H9 (cell line): ENCODE measurements around the gene RAI1. TPM values are rescaled to one million over a fixed set of nuclear protein-coding genes. Genes with fewer than 3 reads are reported as not detected.

Experiments
- DNase-seq: peaks from one replicate; pipeline ENCODE4 v3.0.0-alpha.2; 2017
- H2AFZ ChIP-seq: one replicate; pipeline ENCODE4 v1.6.1; 2013; ENCODE audit warnings: mild to moderate bottlenecking, low read length, control low read depth, moderate library complexity
- H2AK5ac ChIP-seq: 2 replicates; pipeline ENCODE4 v1.6.1; 2013; ENCODE audit warnings: low read length, control low read depth, mixed read lengths; ENCODE audit not compliant: insufficient read length
- H2BK120ac ChIP-seq: one replicate; pipeline ENCODE4 v1.6.1; 2013; ENCODE audit warnings: low read depth, mild to moderate bottlenecking, low read length, control low read depth, inconsistent platforms; ENCODE audit not compliant: poor library complexity, severe bottlenecking
- H2BK12ac ChIP-seq: 2 replicates; pipeline ENCODE4 v1.6.1; 2013; ENCODE audit warnings: low read length, control low read depth, mixed read lengths, low read depth; ENCODE audit not compliant: insufficient read length
- H2BK15ac ChIP-seq: 2 replicates; pipeline ENCODE4 v1.6.1; 2013; ENCODE audit warnings: low read depth, low read length, control low read depth
- H2BK20ac ChIP-seq: one replicate; pipeline ENCODE4 v1.6.1; 2013; ENCODE audit warnings: low read depth, mild to moderate bottlenecking, low read length, control low read depth, inconsistent platforms; ENCODE audit not compliant: poor library complexity, severe bottlenecking
- H2BK5ac ChIP-seq: 2 replicates; pipeline ENCODE4 v1.6.1; 2013; ENCODE audit warnings: low read length, control low read depth, mixed read lengths; ENCODE audit not compliant: insufficient read length
- H3K14ac ChIP-seq: 2 replicates; pipeline ENCODE4 v1.6.1; 2013; ENCODE audit warnings: low read length, control low read depth; ENCODE audit not compliant: insufficient read depth
- H3K18ac ChIP-seq: 2 replicates; pipeline ENCODE4 v1.6.1; 2013; ENCODE audit warnings: low read depth, mild to moderate bottlenecking, mixed read lengths, low read length, control low read depth; ENCODE audit not compliant: insufficient read length
- H3K23ac ChIP-seq: 2 replicates; pipeline ENCODE4 v1.6.1; 2013; ENCODE audit warnings: low read length, control low read depth, mixed read lengths, low read depth; ENCODE audit not compliant: insufficient read length
- H3K23me2 ChIP-seq: 2 replicates; pipeline ENCODE4 v1.6.1; 2013; ENCODE audit warnings: low read depth, mild to moderate bottlenecking, mixed read lengths, low read length, control low read depth; ENCODE audit not compliant: insufficient read length, poor library complexity, severe bottlenecking
- H3K27ac ChIP-seq: 2 replicates; pipeline ENCODE4 v1.5.1; 2013; ENCODE audit warnings: low read length, control low read depth, mixed read lengths, low read depth; ENCODE audit not compliant: insufficient read length
- H3K27me3 ChIP-seq: 2 replicates; pipeline ENCODE4 v1.6.1; 2013; ENCODE audit warnings: low read length, control low read depth, inconsistent platforms; ENCODE audit not compliant: insufficient read depth
- H3K4ac ChIP-seq: 2 replicates; pipeline ENCODE4 v1.6.1; 2013; ENCODE audit warnings: low read depth, mild to moderate bottlenecking, control low read depth, inconsistent platforms, low read length, moderate library complexity
- H3K4me1 ChIP-seq: 2 replicates; pipeline ENCODE4 v1.6.1; 2013; ENCODE audit warnings: low read length, control low read depth, inconsistent platforms; ENCODE audit not compliant: insufficient read depth
- H3K4me2 ChIP-seq: 2 replicates; pipeline ENCODE4 v1.6.1; 2013; ENCODE audit warnings: low read length, control low read depth, mixed read lengths; ENCODE audit not compliant: insufficient read length, insufficient read depth
- H3K56ac ChIP-seq: 2 replicates; pipeline ENCODE4 v1.6.1; 2013; ENCODE audit warnings: low read depth, mild to moderate bottlenecking, mixed read lengths, low read length, control low read depth; ENCODE audit not compliant: insufficient read length
- H3K79me1 ChIP-seq: 2 replicates; pipeline ENCODE4 v1.6.1; 2013; ENCODE audit warnings: low read depth, mild to moderate bottlenecking, moderate library complexity, low read length, control low read depth, inconsistent platforms; ENCODE audit not compliant: insufficient read depth, poor library complexity, severe bottlenecking
- H3K79me2 ChIP-seq: 2 replicates; pipeline ENCODE4 v1.6.1; 2013; ENCODE audit warnings: low read length, control low read depth, inconsistent platforms; ENCODE audit not compliant: insufficient read depth
- H3K9ac ChIP-seq: 2 replicates; pipeline ENCODE4 v1.6.1; 2013; ENCODE audit warnings: low read length, control low read depth, mixed read lengths; ENCODE audit not compliant: insufficient read length; ENCODE audit errors: extremely low read depth
- H3K9me3 ChIP-seq: one replicate; pipeline ENCODE4 v1.6.1; 2013; ENCODE audit warnings: low read depth, low read length, inconsistent platforms; ENCODE audit not compliant: control insufficient read depth
- H3T11ph ChIP-seq: one replicate; pipeline ENCODE4 v1.6.1; 2013; ENCODE audit warnings: mild to moderate bottlenecking, low read length, control low read depth, inconsistent platforms
- H4K20me1 ChIP-seq: one replicate; pipeline ENCODE4 v1.6.1; 2013; ENCODE audit not compliant: control insufficient read depth, insufficient read length, insufficient read depth
- H4K5ac ChIP-seq: 2 replicates; pipeline ENCODE4 v1.6.1; 2013; ENCODE audit warnings: low read depth, mild to moderate bottlenecking, mixed read lengths, low read length, control low read depth; ENCODE audit not compliant: insufficient read length
- H4K8ac ChIP-seq: replicated peaks from 2 replicates; pipeline ENCODE4 v1.6.1; 2013; ENCODE audit warnings: low read length, control low read depth, mixed read lengths, low read depth; ENCODE audit not compliant: insufficient read length
- H4K91ac ChIP-seq: 2 replicates; pipeline ENCODE4 v1.6.1; 2013; ENCODE audit warnings: low read depth, mild to moderate bottlenecking, moderate library complexity, mixed read lengths, low read length, control low read depth; ENCODE audit not compliant: insufficient read length
- H3K27ac Mint-ChIP-seq, 3 experiments: 2 replicates in 2 of 3; 3 replicates in 1 of 3; pipeline ENCODE4 v1.8.0; 2020 to 2021; ENCODE audit warnings: mixed read lengths in 3 of 3, mild to moderate bottlenecking in 1 of 3, moderate library complexity in 1 of 3
- H3K27me3 Mint-ChIP-seq: 2 replicates; pipeline ENCODE4 v1.8.0; 2021; ENCODE audit warnings: low read depth, mild to moderate bottlenecking, moderate library complexity, mixed read lengths
- H3K36me3 Mint-ChIP-seq, 3 experiments: 2 replicates in 2 of 3; 3 replicates in 1 of 3; pipeline ENCODE4 v1.8.0; 2020 to 2021; ENCODE audit warnings: low read depth in 3 of 3, mixed read lengths in 3 of 3; ENCODE audit not compliant: insufficient read depth in 1 of 3
- H3K4me1 Mint-ChIP-seq, 2 experiments: 2 replicates each; pipeline ENCODE4 v1.8.0; 2020; ENCODE audit warnings: mixed read lengths in 2 of 2
- H3K4me3 Mint-ChIP-seq, 2 experiments: 2 replicates in 1 of 2; 3 replicates in 1 of 2; pipeline ENCODE4 v1.8.0; 2020 to 2021; ENCODE audit warnings: mild to moderate bottlenecking in 2 of 2, mixed read lengths in 2 of 2, moderate library complexity in 1 of 2
- H3K9me3 Mint-ChIP-seq, 2 experiments: 2 replicates in 1 of 2; 3 replicates in 1 of 2; pipeline ENCODE4 v1.8.0; 2020; ENCODE audit warnings: mild to moderate bottlenecking in 2 of 2, mixed read lengths in 2 of 2, moderate library complexity in 1 of 2
- WGBS: extraction: QIAGEN DNeasy Blood & Tissue Kit; methylation state at CpG from one replicate; pipeline ENCODE4 v1.1.7; 2013; ENCODE audit warnings: missing lambda C conversion rate, low lambda C conversion rate, mixed read lengths; ENCODE audit not compliant: insufficient read length; ENCODE audit errors: extremely low coverage; 5-methylcytosine and 5-hydroxymethylcytosine counted together
- total RNA-seq: library from RNA; stranded (reverse); gene quantifications from 2 replicates; pipeline ENCODE4 v1.2.1, GENCODE V29; 2021
- TF ChIP-seq, protein P1 (sequence below): fragments of 200-600 bp; sonication (generic); conservative IDR thresholded peaks from 3 replicates; pipeline ENCODE4 v1.8.0; 2021; ENCODE audit warnings: antibody characterized with exemption, mild to moderate bottlenecking

The RAI1 gene
- total RNA-seq, 1 experiment from 2014 or later: 1.5 TPM

DNA sequence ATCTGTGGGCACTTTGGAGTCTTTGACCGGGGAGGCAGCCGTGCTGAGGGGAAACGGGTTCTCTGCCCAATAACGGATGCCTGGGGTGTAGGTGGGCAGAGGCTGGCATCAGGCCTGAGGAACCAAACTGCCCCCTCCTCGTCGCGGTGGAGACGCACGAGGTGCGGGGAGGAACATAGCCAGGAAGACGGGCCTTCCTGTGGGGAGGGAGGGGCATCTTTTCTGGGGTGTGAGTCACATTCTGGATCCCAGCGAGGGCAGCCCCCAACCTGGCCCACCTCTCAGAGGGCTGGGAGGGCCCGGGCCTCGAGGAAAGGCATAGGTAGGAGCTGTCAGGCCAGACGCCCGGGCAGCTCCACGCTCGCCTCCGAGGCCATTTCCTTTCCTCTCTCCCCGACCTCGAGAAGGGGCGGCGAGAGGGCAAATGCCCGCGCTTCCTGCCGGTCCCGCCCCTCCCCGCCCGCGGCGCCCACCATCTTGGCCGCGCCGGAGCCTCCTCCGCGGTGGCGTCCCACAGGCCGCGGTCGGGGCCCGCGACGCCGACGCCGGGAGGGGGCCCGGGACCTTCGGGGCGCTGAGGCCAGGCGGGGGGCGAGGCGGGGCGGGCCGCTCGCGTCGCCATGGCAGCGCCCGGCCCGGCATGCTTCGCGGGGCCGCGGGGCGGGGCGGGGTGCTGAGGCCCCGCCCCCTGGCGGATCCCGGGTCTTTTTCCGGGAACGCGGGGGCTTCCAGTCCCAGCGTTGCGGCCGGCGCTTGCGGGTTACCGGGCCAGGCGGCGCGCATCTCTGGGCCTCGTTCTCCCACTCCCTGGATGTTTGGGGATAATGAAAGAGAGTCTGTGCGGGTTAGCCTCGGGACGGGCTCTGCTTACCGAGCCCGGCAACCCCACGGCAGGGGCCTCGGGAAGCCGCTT is 13.2 kb downstream of the RAI1 start:
- H3K79me2 ChIP-seq: no peaks in the 10 kb centered on the region
- no peaks in the 10 kb centered on the region for H3K9me3 ChIP-seq
- H3K18ac ChIP-seq: peak overlapping the region; percentile 61
- H3T11ph ChIP-seq: no peak overlapping the region
- H3K9ac ChIP-seq: no peak overlapping the region
- no peaks in the 10 kb centered on the region for H3K79me1 ChIP-seq
- H3K56ac ChIP-seq: no peak overlapping the region
- H2AK5ac ChIP-seq: no peak overlapping the region
- no peak overlapping the region for H4K91ac ChIP-seq
- H2BK15ac ChIP-seq: no peak overlapping the region
- WGBS: no CpG with 5 or more reads among the region's 90 CpGs
- H3K4me2 ChIP-seq: peak overlapping the region; percentile 43
- H3K23ac ChIP-seq: no peak overlapping the region
- no peaks in the 10 kb centered on the region for H3K9me3 Mint-ChIP-seq
- H3K27ac Mint-ChIP-seq: peak overlapping the region; percentile 77 to 95 (median 92)
- H3K27me3 ChIP-seq: peaks cover 40% of the 10 kb centered on the region
- peak overlapping the region; percentile 64 for H3K14ac ChIP-seq
- no peak overlapping the region for H3K4ac ChIP-seq
- H4K8ac ChIP-seq: no peak overlapping the region
- TF ChIP-seq, protein P1, sequence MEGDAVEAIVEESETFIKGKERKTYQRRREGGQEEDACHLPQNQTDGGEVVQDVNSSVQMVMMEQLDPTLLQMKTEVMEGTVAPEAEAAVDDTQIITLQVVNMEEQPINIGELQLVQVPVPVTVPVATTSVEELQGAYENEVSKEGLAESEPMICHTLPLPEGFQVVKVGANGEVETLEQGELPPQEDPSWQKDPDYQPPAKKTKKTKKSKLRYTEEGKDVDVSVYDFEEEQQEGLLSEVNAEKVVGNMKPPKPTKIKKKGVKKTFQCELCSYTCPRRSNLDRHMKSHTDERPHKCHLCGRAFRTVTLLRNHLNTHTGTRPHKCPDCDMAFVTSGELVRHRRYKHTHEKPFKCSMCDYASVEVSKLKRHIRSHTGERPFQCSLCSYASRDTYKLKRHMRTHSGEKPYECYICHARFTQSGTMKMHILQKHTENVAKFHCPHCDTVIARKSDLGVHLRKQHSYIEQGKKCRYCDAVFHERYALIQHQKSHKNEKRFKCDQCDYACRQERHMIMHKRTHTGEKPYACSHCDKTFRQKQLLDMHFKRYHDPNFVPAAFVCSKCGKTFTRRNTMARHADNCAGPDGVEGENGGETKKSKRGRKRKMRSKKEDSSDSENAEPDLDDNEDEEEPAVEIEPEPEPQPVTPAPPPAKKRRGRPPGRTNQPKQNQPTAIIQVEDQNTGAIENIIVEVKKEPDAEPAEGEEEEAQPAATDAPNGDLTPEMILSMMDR: no peak
- no peaks in the 10 kb centered on the region for H3K36me3 Mint-ChIP-seq
- H2BK12ac ChIP-seq: no peak overlapping the region
- H3K23me2 ChIP-seq: peaks cover 5% of the 10 kb centered on the region
- H4K20me1 ChIP-seq: no peaks in the 10 kb centered on the region
- no peak overlapping the region for H3K27ac ChIP-seq
- H2BK120ac ChIP-seq: no peak overlapping the region
- no peak overlapping the region for H2BK5ac ChIP-seq
- no peak overlapping the region for H2AFZ ChIP-seq
- H2BK20ac ChIP-seq: no peak overlapping the region
- no peak overlapping the region for H4K5ac ChIP-seq
- peaks cover 25 to 54% of the 10 kb centered on the region in 2 experiments for H3K4me1 Mint-ChIP-seq
- H3K4me1 ChIP-seq: peaks cover 5% of the 10 kb centered on the region; the same call in 1 of the 2 replicates
- peak; percentile 78 for DNase-seq
- peak overlapping the region; percentile 67 to 82 for H3K4me3 Mint-ChIP-seq
- peaks cover 93% of the 10 kb centered on the region for H3K27me3 Mint-ChIP-seq
